GM12878 (cell line): ENCODE data around the gene HDAC8. TPM values are rescaled to one million over a fixed set of nuclear protein-coding genes. Genes with fewer than 3 reads are reported as not detected.

Source experiments
- ASH2L ChIP-seq: fragments of 300-600, 200-600 bp; sonication (generic); IDR thresholded peaks from 2 replicates; pipeline ENCODE4 v1.6.1; 2017; ENCODE audit warnings: low read depth, mild to moderate bottlenecking, borderline replicate concordance
- BCL11A ChIP-seq: IDR thresholded peaks from 2 replicates; pipeline ENCODE4 v1.6.1; 2011; ENCODE audit warnings: low read depth, low read length
- BRCA1 ChIP-seq: IDR thresholded peaks from 2 replicates; pipeline ENCODE4 v1.6.1; 2011; ENCODE audit warnings: low read depth, low read length, improper control_type of control experiment
- HDAC2 ChIP-seq: fragments of 200-600 bp; sonication (generic); IDR thresholded peaks from 2 replicates; pipeline ENCODE4 v1.6.1; 2017
- KDM1A ChIP-seq: fragments of 200-600 bp; sonication (generic); IDR thresholded peaks from 2 replicates; pipeline ENCODE4 v1.6.1; 2016; ENCODE audit warnings: borderline replicate concordance
- MEF2A ChIP-seq: IDR thresholded peaks from 2 replicates; pipeline ENCODE4 v1.6.1; 2011; ENCODE audit warnings: low read depth, mild to moderate bottlenecking, low read length, moderate library complexity; ENCODE audit not compliant: insufficient read depth
- MYC ChIP-seq: IDR thresholded peaks from 2 replicates; pipeline ENCODE4 v1.6.1; 2011; ENCODE audit warnings: mild to moderate bottlenecking, low read length, moderate library complexity, inconsistent platforms; ENCODE audit not compliant: insufficient read depth, insufficient replicate concordance, insufficient read length, severe bottlenecking
- NBN ChIP-seq: fragments of 450-650 bp; IDR thresholded peaks from 2 replicates; pipeline ENCODE4 v1.6.1; 2016
- NFYB ChIP-seq: IDR thresholded peaks from 2 replicates; pipeline ENCODE4 v1.6.1; 2011; ENCODE audit warnings: low read depth, mild to moderate bottlenecking, low read length, improper control_type of control experiment, moderate library complexity; ENCODE audit not compliant: insufficient read depth
- RAD51 ChIP-seq: fragments of 450-650 bp; IDR thresholded peaks from 2 replicates; pipeline ENCODE4 v1.6.1; 2016; ENCODE audit warnings: moderate library complexity, mild to moderate bottlenecking, inconsistent platforms
- RBBP5 ChIP-seq: fragments of 200-600 bp; sonication (generic); conservative IDR thresholded peaks from 2 replicates; pipeline ENCODE4 v1.6.1; 2016
- SUZ12 ChIP-seq: fragments of 200-600 bp; sonication (generic); IDR thresholded peaks from one replicate; pipeline ENCODE4 v1.6.1; 2018; ENCODE audit warnings: antibody characterized with exemption, mild to moderate bottlenecking; ENCODE audit not compliant: unreplicated experiment
- TCF12 ChIP-seq: IDR thresholded peaks from 2 replicates; pipeline ENCODE4 v1.6.1; 2011; ENCODE audit warnings: low read depth, mild to moderate bottlenecking, low read length
- TCF7 ChIP-seq: IDR thresholded peaks from 2 replicates; pipeline ENCODE4 v1.6.1; 2014; ENCODE audit warnings: antibody characterized with exemption, borderline replicate concordance
- ZNF217 ChIP-seq: fragments of 450-650 bp; IDR thresholded peaks from 2 replicates; pipeline ENCODE4 v1.6.1; 2017; ENCODE audit warnings: antibody characterized with exemption, mild to moderate bottlenecking
- ZSCAN29 ChIP-seq: fragments of 450-650 bp; IDR thresholded peaks from 2 replicates; pipeline ENCODE4 v1.6.1; 2017; ENCODE audit warnings: mild to moderate bottlenecking, moderate library complexity
- polyA plus RNA-seq, 11 experiments: library from polyadenylated mRNA; depleted of rRNA in 4 of 11; unstranded in 6 of 11; stranded (reverse) in 5 of 11; fragments of >200 nt; fragmentation: Nextera tagmentation in 4 of 11; fragmentation: Illumina TruSeq in 1 of 11; extraction: Ambion mirVana in 4 of 11; extraction: Trizol in 1 of 11; gene quantifications; 1 replicate in 1 of 11; 2 replicates in 10 of 11; pipeline versions ENCODE4 v1.2.1 to v1.2.3, GENCODE V29; 2011 to 2016; ENCODE audit warnings: inconsistent platforms in 2 of 11, missing spikeins in 2 of 11, low read depth in 1 of 11
- total RNA-seq, 4 experiments: library from RNA; depleted of rRNA in 3 of 4; stranded (reverse); fragments of >200 nt in 3 of 4; fragmentation: Illumina TruSeq in 1 of 4; extraction: Trizol in 1 of 4; gene quantifications; 2 replicates each; pipeline versions ENCODE4 v1.2.1 to v1.2.3, GENCODE V29; 2013 to 2021
- TF ChIP-seq, protein P1 (sequence below): fragments of 450-650 bp; IDR thresholded peaks from 2 replicates; pipeline ENCODE4 v1.6.1; 2016; ENCODE audit warnings: mild to moderate bottlenecking
- TF ChIP-seq, protein P2 (sequence below): fragments of 450-650 bp; IDR thresholded peaks from 2 replicates; pipeline ENCODE4 v1.6.1; 2018; ENCODE audit warnings: mild to moderate bottlenecking, low read depth, moderate library complexity; ENCODE audit not compliant: partially characterized antibody
- TF ChIP-seq, protein P3 (sequence below): fragments of 450-650 bp; IDR thresholded peaks from 2 replicates; pipeline ENCODE4 v1.6.1; 2017; ENCODE audit warnings: antibody characterized with exemption, mild to moderate bottlenecking, moderate library complexity
- TF ChIP-seq, protein P4 (sequence below): fragments of 450-650 bp; IDR thresholded peaks from 2 replicates; pipeline ENCODE4 v1.6.1; 2017; ENCODE audit warnings: borderline replicate concordance
- TF ChIP-seq, protein P5 (sequence below): IDR thresholded peaks from 2 replicates; pipeline ENCODE4 v1.6.1; 2012; ENCODE audit warnings: low read length, inconsistent platforms

The HDAC8 gene
- total and polyA plus RNA-seq, 10 of the 15 experiments (the other 5 are each of a cell fraction or from before 2014, with no cell fraction given): 18.1 to 34.7 (median 29.1) TPM

- TF ChIP-seq SUZ12: no peak
- TF ChIP-seq, protein P1, sequence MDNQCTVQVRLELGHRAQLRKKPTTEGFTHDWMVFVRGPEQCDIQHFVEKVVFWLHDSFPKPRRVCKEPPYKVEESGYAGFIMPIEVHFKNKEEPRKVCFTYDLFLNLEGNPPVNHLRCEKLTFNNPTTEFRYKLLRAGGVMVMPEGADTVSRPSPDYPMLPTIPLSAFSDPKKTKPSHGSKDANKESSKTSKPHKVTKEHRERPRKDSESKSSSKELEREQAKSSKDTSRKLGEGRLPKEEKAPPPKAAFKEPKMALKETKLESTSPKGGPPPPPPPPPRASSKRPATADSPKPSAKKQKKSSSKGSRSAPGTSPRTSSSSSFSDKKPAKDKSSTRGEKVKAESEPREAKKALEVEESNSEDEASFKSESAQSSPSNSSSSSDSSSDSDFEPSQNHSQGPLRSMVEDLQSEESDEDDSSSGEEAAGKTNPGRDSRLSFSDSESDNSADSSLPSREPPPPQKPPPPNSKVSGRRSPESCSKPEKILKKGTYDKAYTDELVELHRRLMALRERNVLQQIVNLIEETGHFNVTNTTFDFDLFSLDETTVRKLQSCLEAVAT: peak; percentile 84
- no peak for TF ChIP-seq TCF12
- TF ChIP-seq MEF2A: no peak
- no peak for TF ChIP-seq BCL11A
- TF ChIP-seq, protein P2, sequence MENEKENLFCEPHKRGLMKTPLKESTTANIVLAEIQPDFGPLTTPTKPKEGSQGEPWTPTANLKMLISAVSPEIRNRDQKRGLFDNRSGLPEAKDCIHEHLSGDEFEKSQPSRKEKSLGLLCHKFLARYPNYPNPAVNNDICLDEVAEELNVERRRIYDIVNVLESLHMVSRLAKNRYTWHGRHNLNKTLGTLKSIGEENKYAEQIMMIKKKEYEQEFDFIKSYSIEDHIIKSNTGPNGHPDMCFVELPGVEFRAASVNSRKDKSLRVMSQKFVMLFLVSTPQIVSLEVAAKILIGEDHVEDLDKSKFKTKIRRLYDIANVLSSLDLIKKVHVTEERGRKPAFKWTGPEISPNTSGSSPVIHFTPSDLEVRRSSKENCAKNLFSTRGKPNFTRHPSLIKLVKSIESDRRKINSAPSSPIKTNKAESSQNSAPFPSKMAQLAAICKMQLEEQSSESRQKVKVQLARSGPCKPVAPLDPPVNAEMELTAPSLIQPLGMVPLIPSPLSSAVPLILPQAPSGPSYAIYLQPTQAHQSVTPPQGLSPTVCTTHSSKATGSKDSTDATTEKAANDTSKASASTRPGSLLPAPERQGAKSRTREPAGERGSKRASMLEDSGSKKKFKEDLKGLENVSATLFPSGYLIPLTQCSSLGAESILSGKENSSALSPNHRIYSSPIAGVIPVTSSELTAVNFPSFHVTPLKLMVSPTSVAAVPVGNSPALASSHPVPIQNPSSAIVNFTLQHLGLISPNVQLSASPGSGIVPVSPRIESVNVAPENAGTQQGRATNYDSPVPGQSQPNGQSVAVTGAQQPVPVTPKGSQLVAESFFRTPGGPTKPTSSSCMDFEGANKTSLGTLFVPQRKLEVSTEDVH: peak; percentile 85
- no peak for TF ChIP-seq BRCA1
- no peak for TF ChIP-seq HDAC2
- no peak for TF ChIP-seq ZSCAN29
- no peak for TF ChIP-seq MYC
- TF ChIP-seq NFYB: no peak
- TF ChIP-seq TCF7: 0 out of 2 replicates have a peak, but pooled peaks have one; percentile 38
- no peak for TF ChIP-seq RBBP5
- TF ChIP-seq, protein P3, sequence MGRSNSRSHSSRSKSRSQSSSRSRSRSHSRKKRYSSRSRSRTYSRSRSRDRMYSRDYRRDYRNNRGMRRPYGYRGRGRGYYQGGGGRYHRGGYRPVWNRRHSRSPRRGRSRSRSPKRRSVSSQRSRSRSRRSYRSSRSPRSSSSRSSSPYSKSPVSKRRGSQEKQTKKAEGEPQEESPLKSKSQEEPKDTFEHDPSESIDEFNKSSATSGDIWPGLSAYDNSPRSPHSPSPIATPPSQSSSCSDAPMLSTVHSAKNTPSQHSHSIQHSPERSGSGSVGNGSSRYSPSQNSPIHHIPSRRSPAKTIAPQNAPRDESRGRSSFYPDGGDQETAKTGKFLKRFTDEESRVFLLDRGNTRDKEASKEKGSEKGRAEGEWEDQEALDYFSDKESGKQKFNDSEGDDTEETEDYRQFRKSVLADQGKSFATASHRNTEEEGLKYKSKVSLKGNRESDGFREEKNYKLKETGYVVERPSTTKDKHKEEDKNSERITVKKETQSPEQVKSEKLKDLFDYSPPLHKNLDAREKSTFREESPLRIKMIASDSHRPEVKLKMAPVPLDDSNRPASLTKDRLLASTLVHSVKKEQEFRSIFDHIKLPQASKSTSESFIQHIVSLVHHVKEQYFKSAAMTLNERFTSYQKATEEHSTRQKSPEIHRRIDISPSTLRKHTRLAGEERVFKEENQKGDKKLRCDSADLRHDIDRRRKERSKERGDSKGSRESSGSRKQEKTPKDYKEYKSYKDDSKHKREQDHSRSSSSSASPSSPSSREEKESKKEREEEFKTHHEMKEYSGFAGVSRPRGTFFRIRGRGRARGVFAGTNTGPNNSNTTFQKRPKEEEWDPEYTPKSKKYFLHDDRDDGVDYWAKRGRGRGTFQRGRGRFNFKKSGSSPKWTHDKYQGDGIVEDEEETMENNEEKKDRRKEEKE: no peak
- no peak for TF ChIP-seq RAD51
- TF ChIP-seq, protein P4, sequence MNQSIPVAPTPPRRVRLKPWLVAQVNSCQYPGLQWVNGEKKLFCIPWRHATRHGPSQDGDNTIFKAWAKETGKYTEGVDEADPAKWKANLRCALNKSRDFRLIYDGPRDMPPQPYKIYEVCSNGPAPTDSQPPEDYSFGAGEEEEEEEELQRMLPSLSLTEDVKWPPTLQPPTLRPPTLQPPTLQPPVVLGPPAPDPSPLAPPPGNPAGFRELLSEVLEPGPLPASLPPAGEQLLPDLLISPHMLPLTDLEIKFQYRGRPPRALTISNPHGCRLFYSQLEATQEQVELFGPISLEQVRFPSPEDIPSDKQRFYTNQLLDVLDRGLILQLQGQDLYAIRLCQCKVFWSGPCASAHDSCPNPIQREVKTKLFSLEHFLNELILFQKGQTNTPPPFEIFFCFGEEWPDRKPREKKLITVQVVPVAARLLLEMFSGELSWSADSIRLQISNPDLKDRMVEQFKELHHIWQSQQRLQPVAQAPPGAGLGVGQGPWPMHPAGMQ: no peak
- TF ChIP-seq KDM1A: no peak
- no peak for TF ChIP-seq ZNF217
- no peak for TF ChIP-seq ASH2L
- TF ChIP-seq NBN: peak; percentile 85
- TF ChIP-seq, protein P5, sequence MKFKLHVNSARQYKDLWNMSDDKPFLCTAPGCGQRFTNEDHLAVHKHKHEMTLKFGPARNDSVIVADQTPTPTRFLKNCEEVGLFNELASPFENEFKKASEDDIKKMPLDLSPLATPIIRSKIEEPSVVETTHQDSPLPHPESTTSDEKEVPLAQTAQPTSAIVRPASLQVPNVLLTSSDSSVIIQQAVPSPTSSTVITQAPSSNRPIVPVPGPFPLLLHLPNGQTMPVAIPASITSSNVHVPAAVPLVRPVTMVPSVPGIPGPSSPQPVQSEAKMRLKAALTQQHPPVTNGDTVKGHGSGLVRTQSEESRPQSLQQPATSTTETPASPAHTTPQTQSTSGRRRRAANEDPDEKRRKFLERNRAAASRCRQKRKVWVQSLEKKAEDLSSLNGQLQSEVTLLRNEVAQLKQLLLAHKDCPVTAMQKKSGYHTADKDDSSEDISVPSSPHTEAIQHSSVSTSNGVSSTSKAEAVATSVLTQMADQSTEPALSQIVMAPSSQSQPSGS: no peak
These were observed at the start of gene HDAC8 (continued) for GRCh38 chrX:72572248-72573157.
